HEK293T (cell line): ENCODE results near the gene MLLT3.

ENCODE experiments used
- ARNT ChIP-seq: fragments of 450-650 bp; IDR thresholded peaks from 2 replicates; pipeline ENCODE4 v1.6.1; 2017; ENCODE audit warnings: mild to moderate bottlenecking
- BHLHE40 ChIP-seq: fragments of 450-650 bp; IDR thresholded peaks from 2 replicates; pipeline ENCODE4 v1.6.1; 2016; ENCODE audit warnings: mild to moderate bottlenecking, moderate library complexity, borderline replicate concordance
- FOXA1 ChIP-seq: fragments of 450-650 bp; IDR thresholded peaks from 2 replicates; pipeline ENCODE4 v1.6.1; 2016; ENCODE audit warnings: mild to moderate bottlenecking
- FOXK2 ChIP-seq: fragments of 450-650 bp; IDR thresholded peaks from 2 replicates; pipeline ENCODE4 v1.6.1; 2016; ENCODE audit warnings: mild to moderate bottlenecking
- FOXM1 ChIP-seq: fragments of 450-650 bp; IDR thresholded peaks from 2 replicates; pipeline ENCODE4 v1.6.1; 2017; ENCODE audit warnings: mild to moderate bottlenecking, borderline replicate concordance
- SUZ12 ChIP-seq: fragments of 450-650 bp; IDR thresholded peaks from 2 replicates; pipeline ENCODE4 v1.6.1; 2016; ENCODE audit warnings: mild to moderate bottlenecking
- TARDBP ChIP-seq: fragments of 450-650 bp; IDR thresholded peaks from 2 replicates; pipeline ENCODE4 v1.6.1; 2016

DNA sequence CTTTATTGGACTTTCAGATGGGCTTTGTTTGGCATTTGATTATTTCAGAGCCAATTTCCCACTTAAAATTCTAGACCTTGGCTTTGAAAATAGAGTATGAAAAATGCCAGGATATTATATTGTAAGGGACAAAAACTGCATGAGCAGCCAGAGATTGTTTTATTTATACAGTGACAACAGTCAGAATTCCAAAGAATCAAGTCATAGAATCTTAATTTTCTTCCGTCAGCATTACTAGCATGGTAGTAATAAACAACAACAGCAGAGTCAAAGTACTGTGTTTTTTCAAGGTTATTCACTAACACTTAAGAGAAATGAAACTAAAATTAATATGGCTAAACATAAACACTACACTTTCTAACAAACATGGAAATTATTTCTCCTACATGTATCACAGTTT is 52.2 kb downstream of the MLLT3 start:
- TF ChIP-seq FOXA1 (no peak), SUZ12 (no peak), BHLHE40 (no peak), FOXK2 (no peak), TARDBP (no peak), ARNT (no peak), FOXM1 (no peak)
